ENCODE results near the gene PLEKHF1.
A peak's percentile ranks its signal among the peaks of the same experiment; 100 is the strongest.
"Not testable (repeated sequence)": the region's sequence is repeated elsewhere in the genome, so short reads cannot be mapped to it uniquely, and the experiment has no call there.

Gene PLEKHF1

DNA sequence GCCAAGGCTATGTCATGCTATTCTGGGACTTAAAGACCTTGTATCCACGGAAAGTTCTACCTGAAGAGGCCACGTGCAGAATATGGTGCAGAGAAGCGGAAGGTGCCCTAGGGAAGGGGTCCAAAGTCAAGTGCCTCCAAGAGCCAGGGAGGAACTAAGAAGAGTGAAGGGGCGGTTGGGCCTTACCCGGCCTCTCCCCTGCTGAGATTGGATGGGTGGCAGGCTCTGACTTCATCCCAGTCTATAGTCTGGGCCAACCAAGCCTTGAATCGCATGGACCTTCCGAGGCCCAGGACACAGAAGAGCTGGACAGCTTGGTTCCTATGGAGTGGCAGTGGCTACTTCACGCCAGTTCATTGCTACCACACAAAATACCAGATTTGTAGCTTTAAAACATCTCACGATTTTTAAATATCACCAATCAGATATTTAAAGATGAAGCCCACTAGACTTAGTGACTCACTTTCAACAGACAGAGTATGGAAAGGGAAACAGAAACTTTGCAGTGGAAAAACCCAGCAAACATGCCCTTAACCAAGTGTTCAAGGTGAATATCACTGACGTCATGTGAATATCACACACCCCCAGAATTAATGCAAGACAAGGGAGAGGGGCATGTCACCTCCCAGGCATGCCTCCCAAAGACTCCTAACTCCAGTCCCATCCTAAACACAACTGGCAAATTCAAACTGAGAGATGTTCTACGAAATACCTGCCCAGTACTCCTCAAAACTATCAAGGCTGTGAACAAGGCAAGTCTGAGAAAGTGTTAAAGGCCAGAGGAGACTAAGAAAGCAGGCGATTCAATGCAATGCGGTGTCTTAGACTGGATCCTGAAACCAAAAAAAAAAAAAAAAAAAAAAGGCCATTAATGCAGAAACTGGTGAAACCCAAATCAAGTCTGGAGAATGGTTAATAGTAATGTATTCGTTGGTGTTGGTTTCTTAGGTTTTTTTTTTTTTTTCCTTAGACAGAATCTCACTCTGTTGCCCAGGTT is 39.6 kb downstream of the PLEKHF1 start:
- no peak for DNase-seq

DNA sequence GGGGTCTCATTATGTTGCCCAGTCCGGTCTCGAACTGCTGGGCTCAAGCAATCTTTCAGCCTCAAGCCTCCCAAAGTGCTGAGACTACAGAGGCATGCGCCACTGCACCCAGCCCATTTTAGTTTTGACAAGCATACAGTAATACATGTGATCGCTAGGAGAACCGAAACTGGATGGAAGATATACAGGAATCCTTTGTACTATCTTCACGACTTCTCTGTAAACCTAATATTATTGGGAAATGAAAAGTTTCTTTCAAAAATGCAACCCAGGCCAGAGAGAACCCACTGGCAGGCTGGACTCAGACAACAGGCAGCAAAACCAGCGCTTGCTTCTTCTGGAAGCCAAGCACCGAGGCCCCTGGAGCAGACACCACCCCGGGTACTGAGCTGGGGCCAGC is 40.4 kb downstream of the PLEKHF1 start:
- DNase-seq = no peak

GRCh38 chr19:29706635-29707034 is 41.4 kb downstream of the PLEKHF1 start:
- no peak for DNase-seq

GRCh38 chr19:29708554-29709439 is 43.5 kb downstream of the PLEKHF1 start:
- no peak for DNase-seq

- not testable (repeated sequence) for DNase-seq
Measured at GRCh38 chr19:29709440-29709798, 44.2 kb downstream of the PLEKHF1 start.

GRCh38 chr19:29711584-29712132 is 46.4 kb downstream of the PLEKHF1 start:
- DNase-seq = no peak

GRCh38 chr19:29712744-29713516 is 47.7 kb downstream of the PLEKHF1 start:
- no peak for DNase-seq

- DNase-seq = peak in 3 of 4 experiments; percentile 22 to 55 (median 50)
Measured at GRCh38 chr19:29714371-29714952, 49.2 kb downstream of the PLEKHF1 start.

- peak; percentile 38 to 56 (median 47) for DNase-seq
Measured at GRCh38 chr19:29714953-29715700, 49.9 kb downstream of the PLEKHF1 start, which contains the start of gene C19orf12. TSS of gene C19orf12 (minus strand) at chr19:29715261. CDS start at chr19:29708413, 6,848 bp downstream.

- no peak for DNase-seq
Measured at GRCh38 chr19:29715701-29716581, 50.7 kb downstream of the PLEKHF1 start.

DNA sequence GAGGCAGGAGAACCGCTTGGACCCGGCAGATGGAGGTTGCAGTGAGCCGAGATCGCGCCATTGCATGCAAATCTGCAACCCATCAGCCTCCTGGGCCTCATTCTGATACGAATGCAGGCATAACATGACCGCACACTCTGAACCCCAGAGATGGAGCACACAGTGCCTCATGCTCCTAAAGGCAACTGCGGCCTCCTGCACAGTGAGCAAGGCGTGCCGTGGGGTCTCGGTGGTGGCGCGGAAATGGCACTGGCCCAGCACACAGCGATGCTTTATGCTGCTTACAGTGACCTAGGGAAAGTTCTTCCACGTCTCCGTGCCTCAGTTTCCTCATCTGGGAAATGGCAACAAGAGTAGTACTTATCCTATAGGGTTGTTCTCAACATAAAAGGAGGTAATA is 51.8 kb downstream of the PLEKHF1 start:
- DNase-seq = no peak

DNA sequence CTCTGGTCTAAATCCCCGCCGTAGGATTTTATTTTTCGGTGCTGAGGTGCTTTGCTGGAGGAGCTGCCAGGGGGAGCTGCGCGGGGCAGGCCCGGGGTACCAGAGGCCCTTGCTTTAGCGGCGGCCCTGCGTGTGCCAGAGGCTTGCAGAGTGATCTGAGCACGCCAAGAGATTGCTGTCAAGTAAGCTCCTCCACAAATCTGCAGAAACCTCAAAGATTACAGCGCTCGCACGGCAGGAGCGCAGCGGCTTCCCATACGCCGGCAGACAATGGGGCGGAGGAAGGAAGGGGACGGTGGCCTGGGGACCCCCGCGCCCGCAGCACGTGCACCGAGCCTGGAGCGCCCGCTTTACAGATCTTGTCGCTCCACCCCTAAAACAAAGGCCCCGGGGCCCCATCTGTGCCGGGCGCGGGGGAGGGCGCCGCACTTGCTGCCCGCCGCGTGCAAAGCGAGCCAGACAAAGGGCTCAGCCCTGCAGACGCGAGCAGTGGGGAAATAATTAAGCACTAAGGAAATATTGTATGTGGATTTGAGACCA is 58.9 kb downstream of the PLEKHF1 start:
- DNase-seq = peak in 1 of 4 experiments; percentile 15

DNA sequence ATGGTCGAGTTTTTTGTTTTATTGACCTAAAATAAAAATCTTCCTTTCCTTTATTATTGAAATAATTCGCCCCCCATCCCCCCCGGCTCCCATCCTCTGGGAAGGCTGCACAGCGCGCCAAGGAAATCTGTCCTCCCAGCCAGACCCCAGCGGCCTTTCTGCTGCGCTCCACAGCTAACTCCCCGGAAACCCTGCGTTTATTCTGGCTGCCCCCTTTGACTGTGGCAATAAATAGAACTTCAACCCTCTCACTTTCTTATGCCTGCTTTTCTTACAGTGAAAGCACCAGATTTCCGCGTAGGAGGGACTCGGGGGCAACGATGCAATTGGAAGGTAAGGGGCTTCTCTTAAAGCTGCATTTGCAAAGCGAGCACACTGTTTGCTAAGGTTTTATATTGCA is 59.5 kb downstream of the PLEKHF1 start:
- no peak for DNase-seq
